Small intestine (tissue), 7 donors: ENCODE measurements around the gene NGEF. TPM values are rescaled to one million over a fixed set of nuclear protein-coding genes. Genes with fewer than 3 reads are reported as not detected.

Experiments
- DNase-seq, 2 donors: peaks; one replicate each; pipeline versions ENCODE4 v3.0.0 to v3.0.0-alpha.2; 2013
- FAIRE-seq: peaks from 2 replicates; lab custom pipeline; 2012; peaks lifted over from hg19 to GRCh38; lab: Jason Lieb, UNC
- H3K27ac ChIP-seq, 3 donors: one replicate each; pipeline ENCODE4 v1.5.1; 2013; ENCODE audit warnings: low read length in 2 of 3, mild to moderate bottlenecking in 2 of 3, control low read depth in 1 of 3, inconsistent platforms in 1 of 3, low read depth in 1 of 3, moderate library complexity in 1 of 3
- H3K27me3 ChIP-seq, 3 donors: one replicate each; pipeline ENCODE4 v1.6.1; 2013; ENCODE audit warnings: low read length in 3 of 3, inconsistent platforms in 1 of 3; ENCODE audit not compliant: control insufficient read depth in 3 of 3, insufficient read depth in 3 of 3
- H3K36me3 ChIP-seq, 3 donors: one replicate each; pipeline ENCODE4 v1.6.1; 2013; ENCODE audit warnings: low read length in 3 of 3, inconsistent platforms in 1 of 3, low read depth in 1 of 3, mild to moderate bottlenecking in 1 of 3, moderate library complexity in 1 of 3; ENCODE audit not compliant: control insufficient read depth in 3 of 3, insufficient read depth in 2 of 3
- H3K4me1 ChIP-seq, 3 donors: one replicate each; pipeline ENCODE4 v1.6.1; 2013; ENCODE audit warnings: low read length in 2 of 3, inconsistent platforms in 1 of 3, low read depth in 1 of 3, mild to moderate bottlenecking in 1 of 3, moderate library complexity in 1 of 3; ENCODE audit not compliant: control insufficient read depth in 3 of 3, insufficient read depth in 2 of 3
- H3K4me3 ChIP-seq, 3 donors: one replicate each; pipeline ENCODE4 v1.5.1; 2013; ENCODE audit warnings: low read length in 3 of 3, control low read depth in 1 of 3, inconsistent platforms in 1 of 3, low read depth in 1 of 3, mild to moderate bottlenecking in 1 of 3, moderate library complexity in 1 of 3
- H3K9me3 ChIP-seq, 2 donors: one replicate each; pipeline ENCODE4 v1.6.1; 2013; ENCODE audit warnings: low read depth in 1 of 2, low read length in 1 of 2; ENCODE audit not compliant: control insufficient read depth in 2 of 2, insufficient read depth in 1 of 2
- WGBS, 3 donors: extraction: QIAGEN DNeasy Blood & Tissue Kit; methylation state at CpG; one replicate each; pipeline ENCODE4 v1.1.7; 2013; 5-methylcytosine and 5-hydroxymethylcytosine counted together
- polyA plus RNA-seq, 4 donors: library from polyadenylated mRNA; stranded (reverse) in 3 of 4; unstranded in 1 of 4; fragments of 200-250 nt in 3 of 4; fragments of 120-200 nt in 1 of 4; gene quantifications; one replicate each; pipeline versions ENCODE4 v1.2.1 to v1.2.3, GENCODE V29; 2013
- donor health status: healthy with polysubstance abuse.
- donor health status: control.
- donor health status: control.
- donor health status: Bipolar disorder and iron deficiency.
- donor health status: healthy.

The NGEF gene
- polyA plus RNA-seq, 4 donors = 10.2 to 73.4 (median 31.4) TPM

DNA sequence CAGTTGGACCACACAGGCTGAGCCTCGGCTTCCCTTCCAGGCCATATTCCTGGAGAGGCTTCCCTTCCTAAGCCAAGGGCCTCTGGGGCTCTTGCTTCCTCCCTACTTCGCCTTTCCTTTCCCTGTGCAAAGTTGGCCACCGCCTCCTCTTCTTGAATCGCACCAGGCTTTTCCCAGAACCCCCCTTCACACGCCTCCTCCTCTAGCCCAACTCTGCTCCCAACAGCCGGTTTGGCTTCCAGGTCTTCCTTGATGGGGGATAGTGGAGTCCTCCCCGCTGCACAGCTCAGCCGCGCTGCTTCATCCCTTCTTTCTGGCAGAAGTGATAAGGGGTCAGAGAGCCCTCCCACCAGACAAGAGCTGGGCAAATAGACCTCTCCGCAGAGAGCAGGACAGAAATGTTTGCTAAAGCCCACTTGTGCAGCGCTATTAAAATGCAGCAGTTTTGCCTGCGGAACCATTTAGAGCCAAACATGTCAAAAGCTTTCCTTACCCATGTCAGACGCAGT, 86.6 kb downstream of the NGEF start:
- H3K4me1 ChIP-seq = peaks cover 0 to 22% (median 4%) of the 10 kb centered on the region in 3 donors
- FAIRE-seq = no peak
- peaks cover 0 to 53% (median 20%) of the 10 kb centered on the region in 3 donors for H3K27me3 ChIP-seq
- H3K4me3 ChIP-seq = no peak overlapping the region
- 37 to 84% (median 63%) methylated on average over 13 of the region's 13 CpGs for WGBS, 3 donors
- DNase-seq = peak in 1 of 2 donors; percentile 8
- peaks cover 0 to 7% of the 10 kb centered on the region in 2 donors for H3K9me3 ChIP-seq
- no peak overlapping the region for H3K27ac ChIP-seq
- peaks cover 0 to 8% (median under 1%) of the 10 kb centered on the region in 3 donors for H3K36me3 ChIP-seq

DNA sequence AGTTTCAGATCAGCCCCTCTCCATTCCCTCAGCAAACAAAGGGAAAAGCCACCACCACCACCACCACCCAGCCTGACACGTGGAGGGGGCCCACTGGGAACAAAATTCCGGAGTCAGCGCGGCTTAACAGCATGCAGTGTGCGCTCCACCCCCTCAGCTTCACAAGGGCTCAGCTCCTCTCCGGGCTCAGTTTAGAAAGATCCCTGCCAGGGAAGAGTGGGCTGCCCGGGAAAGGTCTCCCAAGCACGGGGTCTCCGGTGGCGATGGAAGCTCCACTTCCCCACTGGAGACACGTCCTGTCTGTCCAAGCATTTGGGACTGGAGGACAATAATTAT, 87.3 kb downstream of the NGEF start:
- DNase-seq (peak in 1 of 2 donors; percentile 14), FAIRE-seq (no peak)
- 30 to 56% (median 40%) methylated on average over 11 of the region's 11 CpGs for WGBS, 3 donors
- Histone ChIP-seq H3K4me3 (no peak overlapping the region), H3K27me3 (peaks cover 0 to 50% (median 20%) of the 10 kb centered on the region in 3 donors), H3K36me3 (peaks cover 0 to 9% (median 5%) of the 10 kb centered on the region in 3 donors), H3K9me3 (peaks cover 0 to 7% of the 10 kb centered on the region in 2 donors), H3K27ac (no peak overlapping the region), H3K4me1 (peaks cover 0 to 22% (median 4%) of the 10 kb centered on the region in 3 donors)

DNA sequence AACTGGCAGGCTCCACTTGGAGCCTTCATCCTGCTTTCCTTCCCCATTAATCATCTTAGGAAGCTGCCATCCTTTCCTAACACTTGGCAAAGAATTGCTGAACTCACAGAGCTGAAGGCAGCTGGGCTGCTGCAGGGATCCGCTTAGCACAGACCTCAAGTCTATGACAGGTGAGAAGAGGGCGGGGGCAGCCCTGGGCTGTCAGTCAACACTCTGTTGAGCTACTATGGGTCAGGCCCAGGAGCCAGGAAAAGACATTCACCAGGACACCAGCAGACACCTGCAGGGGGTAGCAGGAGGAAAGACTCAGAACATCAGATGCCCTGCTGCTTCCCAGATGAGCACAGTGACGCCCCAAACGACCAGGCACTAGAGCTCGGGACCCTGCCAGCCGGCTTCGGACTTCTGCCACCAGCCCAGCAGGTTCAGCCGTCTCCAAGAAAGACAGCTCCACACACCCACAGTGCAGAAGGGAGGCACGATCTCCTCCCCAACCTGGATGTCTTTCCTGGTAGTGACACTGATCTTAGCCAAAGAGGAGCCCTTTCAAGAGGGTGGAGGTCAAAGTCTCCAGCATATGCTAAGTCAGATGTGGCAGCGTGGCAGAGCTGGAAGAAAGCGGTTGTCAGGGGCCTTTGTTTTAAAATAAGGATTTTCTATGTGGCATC, 87.8 kb downstream of the NGEF start:
- Histone ChIP-seq H3K4me1 (peaks cover 0 to 22% (median 4%) of the 10 kb centered on the region in 3 donors), H3K27me3 (peaks cover 0 to 45% (median 20%) of the 10 kb centered on the region in 3 donors), H3K36me3 (peaks cover 0 to 12% (median 5%) of the 10 kb centered on the region in 3 donors), H3K27ac (no peak overlapping the region), H3K9me3 (peaks cover 0 to 7% of the 10 kb centered on the region in 2 donors), H3K4me3 (no peak overlapping the region)
- FAIRE-seq = no peak
- 17 to 27% (median 25%) methylated on average over 11 of the region's 11 CpGs for WGBS, 3 donors
- peak; percentile 67 to 74 for DNase-seq

DNA sequence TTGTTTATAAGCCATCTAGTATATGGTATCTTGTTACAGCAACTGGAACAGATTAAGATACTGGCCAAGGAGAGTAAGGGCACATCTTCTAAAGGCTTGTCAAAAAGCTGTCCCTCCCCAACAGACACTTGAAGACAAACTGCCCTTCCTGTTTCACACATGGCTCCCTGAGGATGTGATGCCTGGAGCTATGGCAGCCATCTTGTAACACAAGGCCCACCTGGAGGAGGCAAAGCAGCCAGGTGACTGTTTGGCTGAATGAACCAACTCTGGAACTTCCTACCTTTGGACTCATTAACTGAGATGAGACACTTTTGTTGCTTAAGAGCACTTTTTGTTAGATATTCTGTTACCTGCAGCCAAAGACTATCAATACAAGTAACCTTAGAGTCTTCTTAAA, 88.6 kb downstream of the NGEF start:
- FAIRE-seq (no peak), DNase-seq (no peak)
- H3K27me3 ChIP-seq = peaks cover 0 to 43% (median 19%) of the 10 kb centered on the region in 3 donors

DNA sequence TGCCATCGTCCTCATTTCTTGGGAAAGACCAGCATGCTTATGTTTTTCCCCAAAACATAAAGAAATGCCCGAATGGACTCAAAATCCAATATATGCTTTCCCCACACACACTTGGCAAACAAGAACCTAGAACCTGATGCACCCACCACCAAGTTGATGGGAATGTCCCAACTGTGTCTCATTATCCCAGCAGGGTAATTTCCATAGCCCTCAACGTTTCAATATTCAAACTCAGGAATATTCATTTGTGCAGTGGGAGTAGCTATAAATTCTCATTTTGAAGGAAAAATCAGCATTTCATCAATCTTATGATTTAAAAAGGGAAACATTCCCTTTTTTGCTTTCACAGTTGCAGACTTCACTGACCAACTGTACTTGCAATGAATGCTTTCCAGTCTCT, 92.3 kb downstream of the NGEF start:
- Histone ChIP-seq H3K36me3 (peaks cover 0 to 22% (median 8%) of the 10 kb centered on the region in 3 donors), H3K27me3 (peaks cover 0 to 14% (median 5%) of the 10 kb centered on the region in 3 donors), H3K4me1 (peaks cover 0 to 2% (median 0%) of the 10 kb centered on the region in 3 donors), H3K9me3 (peaks cover 0 to 7% of the 10 kb centered on the region in 2 donors), H3K4me3 (no peak overlapping the region), H3K27ac (no peak overlapping the region)
- no peak for DNase-seq
- WGBS, 3 donors = 75 to 85% (median 75%) methylated on average over 3 of the region's 3 CpGs
- FAIRE-seq = no peak

More for the DNA sequence above, 88.6 kb downstream of the NGEF start:
- Histone ChIP-seq H3K36me3 (peaks cover 0 to 20% (median 8%) of the 10 kb centered on the region in 3 donors), H3K9me3 (peaks cover 0 to 7% of the 10 kb centered on the region in 2 donors), H3K27ac (no peak overlapping the region), H3K4me1 (peaks cover 0 to 22% (median 4%) of the 10 kb centered on the region in 3 donors), H3K4me3 (no peak overlapping the region)

DNA sequence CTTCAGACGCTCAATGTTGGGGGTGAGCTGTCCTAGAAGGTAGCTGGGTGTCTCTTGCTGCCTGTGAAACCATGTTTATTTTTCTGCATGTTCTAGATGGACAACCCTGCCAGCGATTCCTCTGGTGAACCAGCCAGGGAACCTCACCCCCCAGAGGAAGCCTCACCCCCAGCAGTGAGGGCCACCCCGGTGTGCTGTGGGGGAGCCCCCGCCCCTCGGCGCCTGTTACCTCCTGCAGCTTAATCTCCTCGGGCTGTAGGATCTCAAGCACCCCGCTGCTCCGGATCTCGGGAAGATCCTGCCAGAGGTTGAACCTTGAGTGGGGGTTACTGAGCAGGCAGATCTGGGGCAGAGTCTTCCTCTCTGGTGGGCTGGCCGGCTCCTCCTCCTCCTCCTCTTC, 93.0 kb downstream of the NGEF start:
- H3K27me3 ChIP-seq = peaks cover 0 to 7% (median 4%) of the 10 kb centered on the region in 3 donors
- no peak overlapping the region for H3K4me3 ChIP-seq
- WGBS, 3 donors = 75 to 92% (median 84%) methylated on average over 11 of the region's 11 CpGs
- no peaks in the 10 kb centered on the region for H3K4me1 ChIP-seq
- H3K36me3 ChIP-seq = peaks cover 0 to 22% (median 8%) of the 10 kb centered on the region in 3 donors
- no peak for DNase-seq
- FAIRE-seq = no peak
- H3K27ac ChIP-seq = no peak overlapping the region
- H3K9me3 ChIP-seq = peaks cover 0 to 7% of the 10 kb centered on the region in 2 donors

DNA sequence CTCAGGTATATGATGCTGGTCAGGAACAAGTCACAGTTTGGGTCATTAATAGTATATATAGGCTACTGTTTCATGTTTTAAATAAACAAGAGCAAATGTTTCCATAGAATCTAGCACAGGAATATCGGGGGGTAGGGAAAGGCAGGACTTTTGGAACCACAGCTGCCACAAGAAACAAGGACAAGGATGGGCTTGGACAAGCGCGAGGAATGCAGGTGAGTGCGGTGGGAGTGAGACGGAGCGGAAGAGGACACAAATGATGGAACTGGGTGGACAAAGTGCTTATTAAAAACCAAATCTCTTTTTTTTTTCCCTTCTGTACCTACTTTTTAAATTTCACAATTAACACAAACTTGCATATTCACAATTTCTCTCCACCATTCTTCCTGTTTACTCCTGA, 93.9 kb downstream of the NGEF start:
- no peak overlapping the region for H3K4me3 ChIP-seq
- peaks cover 0 to 2% of the 10 kb centered on the region in 2 donors for H3K9me3 ChIP-seq
- no peak for DNase-seq
- no peaks in the 10 kb centered on the region for H3K4me1 ChIP-seq
- H3K36me3 ChIP-seq = peaks cover 0 to 20% (median 11%) of the 10 kb centered on the region in 3 donors
- 95 to 98% (median 98%) methylated on average over 6 of the region's 6 CpGs for WGBS, 3 donors
- H3K27me3 ChIP-seq = peaks cover 0 to 1% (median 0%) of the 10 kb centered on the region in 3 donors
- no peak overlapping the region for H3K27ac ChIP-seq
- FAIRE-seq = no peak

DNA sequence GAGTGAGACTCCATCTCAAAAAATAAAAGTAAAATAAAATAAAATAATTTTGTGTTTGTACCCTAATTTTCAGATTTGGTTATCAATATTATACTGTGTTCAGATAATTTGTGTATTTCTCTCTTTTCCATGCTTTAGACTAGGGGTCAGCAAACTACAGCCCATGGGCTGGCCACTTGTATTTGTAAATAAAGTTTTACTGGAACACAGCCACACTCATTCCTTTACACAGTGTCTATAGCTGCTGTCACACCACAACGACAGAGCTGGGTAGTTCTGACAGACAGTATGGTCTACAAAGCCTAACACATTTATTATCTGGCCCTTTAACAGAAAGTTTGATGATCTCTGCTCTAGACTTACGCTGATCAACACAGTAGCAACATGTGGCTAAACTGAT, 99.2 kb downstream of the NGEF start:
- no peak for DNase-seq
- Histone ChIP-seq H3K27ac (no peak overlapping the region), H3K36me3 (peaks cover 2 to 7% (median 3%) of the 10 kb centered on the region in 3 donors), H3K4me1 (no peaks in the 10 kb centered on the region), H3K9me3 (peaks cover 0 to 7% of the 10 kb centered on the region in 2 donors), H3K27me3 (peaks cover 0 to 2% (median 0%) of the 10 kb centered on the region in 3 donors), H3K4me3 (no peak overlapping the region)
- 64 to 86% (median 73%) methylated on average over 2 of the region's 2 CpGs for WGBS, 3 donors
- no peak for FAIRE-seq
